GM19351 (cell line): ENCODE measurements around the gene TMEM54.

Experiments
- ATAC-seq: cut with Tn5 transposase; IDR thresholded peaks from one replicate; pipeline ENCODE4 v1.9.1; 2021; ENCODE audit warnings: mild to moderate bottlenecking, moderate library complexity; ENCODE audit not compliant: unreplicated experiment

Gene TMEM54

DNA sequence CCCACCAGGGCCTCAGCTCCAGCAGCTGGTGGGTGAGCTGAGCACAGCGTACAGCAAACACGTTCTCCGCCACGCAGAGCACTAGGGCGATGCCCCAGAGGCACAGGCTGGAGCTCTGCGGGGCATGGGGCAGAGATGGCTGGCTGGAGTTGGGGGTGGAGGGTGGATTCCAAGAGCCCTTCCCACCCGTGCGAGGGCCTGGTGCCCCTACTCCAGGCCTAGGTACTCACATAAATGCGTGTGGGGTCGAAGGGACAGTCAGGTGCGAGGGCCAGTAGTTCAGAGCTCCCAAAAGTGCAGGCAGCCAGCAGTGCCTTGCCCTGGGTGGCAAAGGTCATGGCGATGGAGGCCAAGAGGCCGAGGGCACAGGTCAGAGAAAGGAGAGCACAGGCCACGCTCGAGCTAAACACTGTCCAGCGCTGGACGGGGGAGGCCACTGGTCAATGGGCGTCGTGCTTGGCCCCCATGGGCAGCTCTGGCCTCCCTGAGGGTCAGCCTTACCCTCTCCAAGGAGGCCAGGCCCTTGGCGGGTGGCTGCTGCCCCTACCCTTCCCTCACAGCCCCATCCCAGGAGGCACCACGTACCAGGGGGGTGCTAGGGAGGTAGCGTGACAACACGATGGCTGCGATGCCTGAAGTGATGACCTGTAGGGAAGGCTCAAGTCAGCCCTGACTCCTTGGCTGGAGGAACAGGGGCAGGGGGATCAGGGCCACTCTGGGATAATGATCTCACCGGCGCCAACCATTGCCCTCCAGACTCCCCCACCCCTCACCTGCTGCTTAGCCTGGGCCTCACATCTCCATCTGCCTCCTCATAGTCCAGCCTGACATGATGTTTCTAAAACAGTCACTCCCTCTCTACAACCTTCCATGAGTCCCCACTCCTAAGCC lies 5.6 kb downstream of the TMEM54 start:
- no peak for ATAC-seq

DNA sequence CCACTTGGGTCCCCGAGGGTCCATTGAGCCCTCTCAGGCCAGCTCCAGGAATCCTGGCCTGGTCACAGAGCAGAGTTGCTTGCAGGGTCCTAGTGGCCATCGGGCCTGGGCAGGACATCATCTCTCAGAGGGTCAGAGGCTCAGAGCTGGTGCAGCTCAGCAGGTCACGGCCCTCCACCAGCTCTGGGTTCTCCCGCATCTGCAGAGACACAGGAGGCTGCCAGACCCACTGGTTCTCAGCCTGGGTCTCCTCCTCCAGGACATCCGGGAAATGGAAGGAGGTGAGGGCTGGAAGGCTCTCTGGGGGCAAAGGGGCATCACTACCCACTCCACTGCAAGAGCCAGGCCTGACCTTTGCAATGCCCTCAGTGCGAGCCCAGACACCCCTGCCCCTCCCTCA lies 6.5 kb downstream of the TMEM54 start:
- ATAC-seq: no peak

DNA sequence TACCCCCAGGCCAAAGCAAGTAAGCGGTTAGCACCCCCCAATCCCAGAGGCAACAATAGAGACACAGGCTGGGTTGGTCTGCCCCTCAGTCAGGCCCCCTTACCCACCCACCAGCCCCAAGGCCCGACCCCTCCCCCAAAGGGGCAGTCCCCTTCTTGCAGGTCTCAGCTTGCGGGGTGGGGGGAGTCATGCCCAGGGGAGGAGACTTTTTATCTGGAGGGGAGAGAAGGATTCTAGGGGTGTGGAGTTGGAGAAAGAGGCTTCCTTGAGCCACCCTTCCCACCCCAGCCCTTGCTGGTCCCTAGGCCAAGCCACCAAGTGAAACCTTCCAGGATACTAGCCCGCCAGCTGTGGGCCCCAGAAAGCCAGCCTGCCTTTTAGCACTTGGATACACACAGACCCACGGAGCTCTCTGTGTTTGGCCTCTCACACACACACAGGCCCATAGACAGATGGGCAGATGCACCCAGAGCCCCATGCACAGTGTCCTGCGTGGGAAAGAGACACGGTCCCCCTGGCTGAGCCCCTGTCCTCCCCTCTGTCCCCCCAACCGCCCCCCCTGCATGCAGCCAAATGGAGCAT lies 7.1 kb downstream of the TMEM54 start:
- no peak for ATAC-seq

DNA sequence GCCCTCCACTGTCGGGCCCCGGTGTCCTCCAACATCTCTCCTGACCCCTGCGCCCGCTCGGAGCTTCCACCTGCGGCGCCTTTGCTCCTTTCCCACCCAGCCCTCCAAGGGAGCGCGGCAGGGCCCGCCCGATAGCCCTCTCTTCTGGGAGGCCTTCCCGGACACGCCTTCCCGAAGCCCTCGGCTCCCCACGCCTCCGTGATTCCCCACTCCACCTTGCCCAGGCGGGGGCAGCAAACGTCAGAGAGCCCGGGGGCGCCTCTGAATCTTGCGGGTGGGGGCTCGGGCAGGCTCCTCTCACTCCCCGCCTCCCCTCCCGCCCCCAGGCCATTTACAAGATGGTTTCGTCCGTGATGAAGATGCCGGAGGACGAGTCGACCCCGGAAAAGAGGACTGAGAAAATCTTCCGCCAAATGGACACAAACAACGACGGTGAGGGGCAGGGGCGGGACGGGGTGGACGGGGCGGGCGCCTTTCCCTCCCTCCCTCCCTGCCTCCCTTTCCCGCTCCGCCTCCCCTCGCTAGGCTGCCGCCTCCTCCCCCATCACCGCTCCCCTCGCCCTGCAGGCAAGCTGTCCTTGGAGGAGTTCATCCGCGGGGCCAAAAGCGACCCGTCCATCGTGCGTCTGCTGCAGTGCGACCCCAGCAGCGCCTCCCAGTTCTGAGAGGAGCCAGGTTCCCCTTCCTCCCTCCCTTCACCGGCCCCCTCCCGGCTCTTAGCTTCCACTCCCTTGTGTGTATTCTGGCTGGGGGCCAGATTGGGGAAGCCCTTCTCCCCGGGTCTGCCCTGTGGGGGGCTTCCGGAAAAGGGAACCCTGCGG lies 7.8 kb downstream of the TMEM54 start:
- no peak for ATAC-seq

DNA sequence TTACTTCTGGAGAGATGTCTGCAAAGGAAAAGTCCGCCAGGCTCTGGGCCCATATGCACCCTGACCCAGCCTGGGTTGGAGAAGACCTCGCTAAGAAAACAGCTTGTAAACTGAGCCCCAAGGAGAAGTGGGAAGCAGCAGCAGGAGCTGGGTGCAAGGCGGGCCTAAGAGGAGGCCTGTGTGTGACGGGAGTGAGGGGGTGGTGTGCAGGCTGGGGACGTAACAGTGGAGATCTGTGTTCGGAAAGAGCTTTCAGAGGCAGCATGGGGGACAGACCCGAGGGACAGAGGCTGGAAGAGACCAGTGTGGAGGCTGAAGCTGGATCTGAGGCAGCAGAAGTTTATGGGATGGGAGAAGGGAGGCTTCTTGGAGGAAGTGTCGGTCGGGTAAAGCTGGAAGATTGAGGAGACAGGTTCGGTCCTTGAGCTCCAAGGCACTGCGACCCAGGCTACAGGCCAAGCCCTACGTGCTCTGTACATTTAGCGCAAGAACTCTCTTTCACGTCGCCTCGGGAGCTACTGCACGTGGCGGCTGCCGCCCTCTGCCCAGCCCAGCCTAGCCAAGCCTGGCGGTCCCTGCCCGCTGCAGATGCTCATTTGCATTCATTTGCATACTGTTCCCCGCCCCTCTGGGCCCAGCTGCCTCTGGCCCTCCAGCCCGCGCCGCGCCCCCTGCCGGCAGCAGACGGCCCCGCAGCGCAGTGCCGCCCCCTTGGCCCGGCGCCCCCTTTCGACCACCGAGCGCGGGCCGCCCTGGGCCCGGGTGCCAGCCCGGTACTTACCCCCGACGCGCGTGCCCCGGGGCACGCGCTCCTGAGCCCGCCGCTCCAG lies 8.6 kb downstream of the TMEM54 start:
- ATAC-seq: no peak

DNA sequence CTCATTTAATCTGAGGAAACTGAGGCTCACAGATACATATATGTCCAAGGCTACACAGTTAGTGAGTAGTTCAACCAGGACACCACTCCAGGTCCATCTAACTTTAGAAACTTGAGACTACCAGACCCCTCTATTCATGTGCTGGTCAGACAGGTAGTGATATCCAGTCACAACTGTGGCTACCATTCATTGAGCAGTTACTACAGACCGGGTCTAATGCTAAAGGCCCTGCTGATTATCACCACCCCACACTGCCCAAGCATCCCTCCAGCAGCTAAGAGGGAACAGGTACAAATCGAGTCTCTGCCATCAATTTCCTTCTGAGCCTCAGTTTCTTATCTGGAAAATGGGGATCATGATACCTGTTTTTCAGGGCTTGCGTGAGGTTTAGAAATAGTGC lies 9.6 kb downstream of the TMEM54 start:
- ATAC-seq: no peak

DNA sequence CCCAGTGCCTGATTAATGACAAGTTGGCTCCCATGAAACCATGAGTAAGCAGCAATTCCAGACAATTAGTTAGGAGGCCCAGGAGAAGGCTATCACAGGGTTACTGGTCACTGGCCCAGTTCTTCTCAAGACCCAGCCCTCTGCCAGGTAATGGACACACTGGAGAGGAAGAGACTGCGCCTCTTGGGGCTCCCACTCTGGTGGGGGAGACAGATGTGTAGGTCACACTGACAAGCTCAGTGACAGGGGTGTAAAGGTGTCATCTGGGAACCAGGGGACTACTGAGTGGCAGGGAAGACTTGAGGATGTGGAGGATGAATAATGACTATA lies 10.0 kb downstream of the TMEM54 start:
- no peak for ATAC-seq

DNA sequence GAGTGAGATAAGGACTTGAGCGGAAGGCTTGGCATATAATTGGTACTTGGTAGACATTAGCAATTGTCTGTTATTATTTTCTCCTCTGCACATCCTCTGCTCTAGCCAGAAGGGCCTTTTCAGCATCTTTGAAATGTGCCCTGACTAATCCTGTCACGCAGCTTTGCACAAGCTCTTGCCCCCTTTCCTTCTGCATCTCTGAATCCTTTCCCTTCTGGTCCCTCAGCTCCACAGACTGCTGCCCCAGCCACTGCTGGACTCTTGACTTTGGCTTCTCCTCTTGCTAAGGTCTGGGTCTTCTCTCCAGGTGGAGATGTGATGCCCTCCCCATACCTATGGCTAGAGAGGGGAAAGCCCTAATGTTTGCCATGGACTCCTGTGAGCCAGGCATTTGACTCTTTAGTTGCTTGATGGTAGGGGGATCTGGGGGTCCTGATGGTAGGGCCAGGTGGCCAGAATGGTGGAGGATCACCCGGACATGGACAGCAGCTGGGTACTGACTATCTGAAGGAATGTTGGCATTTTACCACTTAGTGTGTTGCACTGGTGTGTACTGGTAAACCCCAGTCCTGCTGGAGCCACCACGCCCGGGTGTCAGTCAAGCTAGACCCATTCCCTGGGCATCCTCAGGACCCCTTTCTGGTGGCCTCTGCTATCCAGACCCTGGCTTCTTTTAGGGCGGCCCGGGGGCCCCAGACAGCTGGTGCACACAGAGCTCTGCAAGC lies 10.5 kb downstream of the TMEM54 start:
- no peak for ATAC-seq

DNA sequence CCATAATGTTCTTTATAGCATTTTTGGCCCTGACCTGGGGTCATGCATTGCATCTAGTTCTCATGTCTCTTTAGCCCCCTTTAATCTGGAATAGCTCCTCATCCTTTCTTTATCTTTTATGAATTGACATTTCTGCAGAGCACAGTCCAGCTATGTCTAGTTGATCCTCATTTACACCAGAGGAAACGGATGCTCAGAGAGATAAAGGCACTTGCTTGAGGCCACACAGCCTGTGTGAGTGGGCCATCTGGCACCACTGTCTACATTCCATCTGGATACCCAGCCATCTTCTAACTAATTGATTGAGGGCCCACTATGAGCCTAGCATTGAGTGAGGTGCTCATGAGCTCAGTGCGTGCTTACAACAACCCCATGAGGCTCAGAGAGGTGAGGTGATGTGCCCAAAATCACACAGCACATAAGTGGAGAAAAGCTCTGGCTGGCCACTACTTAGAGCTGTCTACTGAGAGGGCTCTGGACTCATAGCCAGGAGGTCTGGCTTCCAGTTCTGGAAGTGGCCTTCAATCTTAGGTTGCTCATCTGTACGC lies 11.4 kb downstream of the TMEM54 start:
- ATAC-seq: no peak

DNA sequence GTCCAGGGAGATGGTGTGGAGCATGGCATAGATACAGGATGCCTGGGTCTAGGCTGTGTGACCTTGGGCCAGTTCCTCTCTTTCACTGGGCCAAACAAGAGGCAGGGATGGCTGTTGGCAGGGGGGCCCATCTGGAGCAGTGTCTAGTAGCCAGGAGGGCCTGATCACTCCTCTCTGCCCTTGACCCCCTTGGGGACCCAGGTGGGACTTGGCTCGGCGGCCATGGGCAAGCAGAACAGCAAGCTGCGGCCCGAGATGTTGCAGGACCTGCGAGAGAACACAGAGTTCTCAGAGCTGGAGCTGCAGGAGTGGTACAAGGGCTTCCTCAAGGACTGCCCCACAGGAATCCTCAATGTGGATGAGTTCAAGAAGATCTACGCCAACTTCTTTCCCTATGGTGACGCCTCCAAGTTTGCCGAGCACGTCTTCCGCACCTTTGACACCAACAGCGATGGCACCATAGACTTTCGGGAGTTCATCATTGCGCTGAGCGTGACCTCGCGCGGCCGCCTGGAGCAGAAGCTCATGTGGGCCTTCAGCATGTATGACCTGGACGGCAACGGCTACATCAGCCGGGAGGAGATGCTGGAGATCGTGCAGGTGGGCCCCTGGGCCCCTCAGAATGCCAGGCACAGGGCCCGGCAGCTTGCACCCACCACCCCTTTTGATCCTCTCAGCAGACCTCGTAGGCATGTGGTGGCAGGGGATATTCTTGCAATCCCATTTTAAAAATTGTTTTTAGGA lies 12.3 kb downstream of the TMEM54 start:
- ATAC-seq: no peak

DNA sequence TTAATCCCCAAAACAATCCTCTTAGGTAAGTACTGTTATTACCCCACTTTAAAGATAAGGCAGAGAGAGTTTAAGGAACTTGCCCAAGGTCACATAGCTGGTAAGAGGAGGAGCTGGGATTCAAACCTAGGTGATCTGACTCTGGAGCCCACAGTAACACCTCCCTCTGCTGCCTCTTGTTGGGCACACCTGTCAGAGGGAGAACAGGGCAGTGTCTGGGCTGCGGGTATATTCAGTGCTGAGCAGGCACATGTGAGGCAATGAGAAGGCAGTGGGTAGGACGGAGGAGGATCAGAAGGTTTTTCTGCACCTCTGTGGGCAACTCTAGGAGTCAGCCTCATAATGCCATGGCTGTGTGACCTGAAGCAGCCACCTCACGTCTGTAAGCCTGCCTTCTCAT lies 13.1 kb downstream of the TMEM54 start:
- ATAC-seq: no peak

DNA sequence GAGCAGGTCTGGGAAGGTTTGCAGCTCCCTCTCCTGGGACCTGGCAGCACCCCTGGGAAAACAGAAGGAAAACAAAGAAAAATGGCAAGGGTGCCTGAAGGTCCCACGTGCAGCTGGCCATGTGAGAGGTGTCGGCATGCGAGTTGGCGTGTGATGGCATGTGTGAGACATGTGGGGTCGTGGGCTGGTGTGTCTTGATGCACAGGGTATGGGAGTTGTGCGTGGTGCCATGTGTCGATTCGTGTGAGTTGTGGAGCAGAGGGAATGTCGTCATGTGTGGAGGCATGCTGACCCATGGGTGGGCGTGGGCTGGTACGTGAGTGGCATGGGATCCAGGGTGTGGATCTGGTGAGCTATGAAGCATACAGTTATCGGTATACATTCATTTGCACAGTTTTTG lies 13.6 kb downstream of the TMEM54 start:
- no peak for ATAC-seq

DNA sequence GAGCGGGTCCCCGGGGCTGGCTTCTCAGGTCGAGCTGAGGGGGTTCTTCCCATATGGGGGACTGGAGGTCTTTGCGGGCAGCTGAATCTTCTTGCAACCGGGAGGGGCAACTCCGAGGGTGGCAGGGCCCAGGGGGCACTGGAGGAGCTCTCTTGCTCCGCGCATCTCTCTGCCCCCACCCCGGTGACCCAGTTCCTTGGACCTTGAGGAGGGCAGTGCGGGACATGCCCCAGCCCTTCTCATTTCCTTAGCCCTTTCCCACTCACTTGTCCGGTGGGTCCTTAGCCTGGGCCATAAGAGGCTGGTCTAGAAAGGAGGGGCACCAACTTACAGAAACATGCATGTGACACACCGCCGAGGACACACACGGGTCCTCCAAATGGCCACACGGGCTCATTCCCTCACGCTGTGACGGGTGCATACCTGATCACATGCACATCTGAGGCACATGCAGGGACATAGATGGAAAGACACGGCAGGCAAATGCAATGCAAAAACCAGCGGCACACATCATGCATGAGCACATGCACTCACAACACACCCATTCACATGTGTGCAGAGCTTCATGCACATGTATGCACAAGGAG lies 14.3 kb downstream of the TMEM54 start:
- ATAC-seq: no peak

DNA sequence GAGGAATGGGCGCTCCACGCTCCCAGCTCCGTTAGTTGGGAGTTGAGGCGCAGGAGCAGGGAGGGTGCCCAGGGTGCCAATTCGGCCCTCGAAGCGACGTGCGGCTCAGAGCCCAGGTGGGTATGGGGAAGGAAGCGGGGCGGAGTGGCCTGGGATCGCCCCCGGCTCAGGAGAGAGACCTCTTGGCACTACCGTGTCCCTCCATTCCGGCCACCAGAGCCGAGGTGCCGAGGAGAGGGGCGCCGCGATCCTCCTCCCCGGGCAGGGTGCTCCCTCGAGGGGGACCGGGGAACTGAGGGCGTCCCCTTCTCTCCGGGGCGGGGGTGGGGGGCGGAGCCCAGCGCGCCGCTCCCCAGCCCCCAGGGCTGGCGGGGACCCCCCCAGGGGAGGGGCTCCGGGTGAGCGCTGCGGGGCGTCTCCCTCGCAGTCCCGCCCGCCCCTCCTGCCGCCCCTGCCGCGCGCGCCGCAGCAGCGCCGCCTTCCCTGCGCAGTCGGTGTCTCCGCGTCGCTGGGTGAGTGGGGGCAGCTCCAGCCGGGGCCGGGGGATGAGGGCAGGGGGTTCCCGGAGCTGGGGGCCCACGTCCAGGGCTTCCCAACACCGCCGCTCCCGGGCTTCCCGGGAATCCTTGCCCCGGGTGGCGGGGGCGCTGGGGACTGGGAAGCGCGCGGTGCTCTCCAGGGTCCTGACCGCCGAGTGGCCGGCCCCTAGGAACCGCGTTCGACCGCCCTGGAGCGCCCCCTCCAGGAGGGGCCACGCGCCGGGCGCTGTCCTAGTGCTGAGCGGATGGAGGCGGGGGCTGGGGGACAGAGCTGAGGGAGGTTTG lies 15.0 kb downstream of the TMEM54 start, which contains the start of gene HPCA:
Gene HPCA, plus strand, starts transcription at position 488 of the 824 bp plus-strand sequence. CDS start 2,408 bp downstream, outside the sequence.
- ATAC-seq: no peak

DNA sequence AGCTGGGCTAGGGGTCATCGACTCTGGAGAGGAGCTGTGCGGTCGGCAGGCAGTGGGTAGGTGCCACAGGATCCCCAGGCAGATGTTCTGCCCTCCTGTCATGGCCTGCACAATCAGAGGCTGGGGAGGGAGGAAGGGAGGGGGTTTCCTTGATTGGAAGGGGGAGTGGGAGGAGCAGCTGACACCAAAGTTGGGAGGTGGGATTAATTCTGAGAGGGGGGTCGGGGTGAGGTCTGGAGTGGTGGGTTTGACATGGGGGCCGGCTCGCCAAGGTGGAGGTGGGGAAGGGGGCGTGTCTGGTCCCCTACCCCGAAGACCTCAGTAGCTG lies 15.5 kb downstream of the TMEM54 start:
- ATAC-seq: no peak

DNA sequence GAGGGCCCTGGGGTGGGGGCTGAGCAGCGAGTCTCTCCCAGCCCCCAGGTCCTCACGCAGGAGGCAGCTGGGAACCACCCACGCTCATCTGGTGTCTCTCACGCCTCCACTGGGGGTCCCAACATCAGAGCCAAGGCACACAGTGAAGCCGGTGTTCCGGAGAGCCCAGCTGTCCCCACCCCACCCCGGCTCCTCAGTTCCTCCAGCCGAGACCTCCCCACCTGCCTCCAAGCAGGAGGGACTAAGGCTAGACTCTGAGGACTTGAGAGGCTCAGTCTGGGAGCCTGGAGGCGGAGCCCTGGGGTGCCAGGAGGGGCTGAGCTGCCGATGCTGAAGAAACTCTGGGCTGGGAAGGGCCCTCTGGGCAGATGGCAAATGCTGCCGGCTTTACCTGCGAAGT lies 16.5 kb downstream of the TMEM54 start:
- no peak for ATAC-seq

DNA sequence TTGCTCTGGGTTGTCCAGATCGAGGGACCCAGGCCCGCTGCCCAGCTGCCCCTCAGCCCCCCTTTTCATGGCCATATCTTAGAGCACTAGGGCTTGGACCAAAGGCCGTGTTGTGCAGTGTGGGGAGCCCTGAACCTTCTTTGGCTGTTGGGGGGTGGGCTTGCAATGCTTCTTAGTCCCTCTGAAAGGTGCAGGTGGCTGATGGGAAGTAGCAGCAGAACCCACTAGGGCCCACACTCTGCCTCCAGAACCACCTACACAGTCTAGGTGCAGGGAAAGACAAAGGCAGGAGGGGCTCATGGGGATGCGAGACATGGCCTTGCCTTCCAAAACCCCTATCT lies 17.2 kb downstream of the TMEM54 start:
- no peak for ATAC-seq

DNA sequence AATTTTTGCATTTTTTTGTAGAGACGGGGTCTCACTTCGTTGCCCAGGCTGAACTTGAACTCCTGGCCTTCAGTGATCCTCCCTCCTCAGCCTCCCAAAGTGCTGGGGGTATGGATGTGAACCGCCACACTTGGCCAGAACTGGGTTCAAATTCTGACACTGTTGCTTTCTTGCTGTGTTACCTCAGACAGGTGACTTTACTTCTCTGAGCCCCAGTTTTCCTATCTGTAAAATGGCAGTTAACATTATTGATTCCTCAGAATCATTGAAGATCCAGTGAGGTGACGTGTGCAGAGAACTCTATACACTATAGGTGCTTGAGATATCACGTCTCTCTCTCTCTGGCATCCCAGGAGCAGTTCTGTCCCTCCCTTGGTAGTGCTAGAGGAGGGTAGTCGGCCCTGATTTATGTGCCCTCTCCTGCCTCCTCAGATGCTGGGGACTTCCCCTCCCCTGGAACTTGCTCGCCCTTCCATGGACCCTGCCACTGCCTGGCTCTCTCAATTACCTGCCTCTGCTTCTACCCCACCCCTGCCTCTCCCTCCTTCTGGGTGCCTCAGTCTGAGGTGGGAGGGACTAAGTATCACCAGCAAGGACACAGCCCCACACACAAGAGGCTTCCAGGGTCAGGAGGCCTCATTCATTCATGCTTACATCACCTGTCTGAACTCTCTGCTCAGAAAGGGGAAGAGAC lies 17.7 kb downstream of the TMEM54 start:
- no peak for ATAC-seq
